Lower leg skin (tissue), 4 donors: ENCODE results near the gene ANKDD1B. TPM values are rescaled to one million over a fixed set of nuclear protein-coding genes. Genes with fewer than 3 reads are reported as not detected.
"Not testable (repeated sequence)": the region's sequence is repeated elsewhere in the genome, so short reads cannot be mapped to it uniquely, and the experiment has no call there.

Experiments used
- DNase-seq, 2 donors: peaks; one replicate each; pipeline ENCODE4 v3.0.0-alpha.2; 2019; ENCODE audit warnings: low spot score in 2 of 2
- H3K4me3 ChIP-seq: fragments of 200-600 bp; sonication (generic); 2 replicates; pipeline ENCODE4 v1.5.1; 2017; ENCODE audit warnings: mild to moderate bottlenecking, low read depth; ENCODE audit not compliant: poor library complexity, severe bottlenecking
- POLR2A ChIP-seq, 2 donors: fragments of 450-650 bp; IDR thresholded peaks; one replicate each; pipeline ENCODE4 v1.6.1; 2016 to 2017; ENCODE audit warnings: antibody characterized with exemption in 2 of 2, mild to moderate bottlenecking in 1 of 2, moderate library complexity in 1 of 2
- WGBS, 2 donors: methylation state at CpG; one replicate each; pipeline ENCODE4 v1.1.5; 2018; 5-methylcytosine and 5-hydroxymethylcytosine counted together
- intact Hi-C: fragments of 100-400 bp; cut with DNase I; formaldehyde crosslinking; loops from one replicate; pipeline ENCODE4 v1.15.0; 2023; ENCODE audit warnings: low total_unique reads
- total RNA-seq, 4 donors: library from RNA; depleted of rRNA; stranded (reverse); fragments of >200 nt; gene quantifications; one replicate each; pipeline ENCODE4 v1.1.0, GENCODE V29; 2016
- TF ChIP-seq, protein P1 (sequence below), 3 donors: fragments of 450-650 bp; IDR thresholded peaks; one replicate each; pipeline ENCODE4 v1.5.1; 2016; ENCODE audit warnings: antibody characterized with exemption in 3 of 3, mild to moderate bottlenecking in 3 of 3, moderate library complexity in 2 of 3

Gene ANKDD1B
- total RNA-seq, 4 donors from 2014 or later: 0.21 to 1.1 (median 0.45) TPM; not detected in 1

DNA sequence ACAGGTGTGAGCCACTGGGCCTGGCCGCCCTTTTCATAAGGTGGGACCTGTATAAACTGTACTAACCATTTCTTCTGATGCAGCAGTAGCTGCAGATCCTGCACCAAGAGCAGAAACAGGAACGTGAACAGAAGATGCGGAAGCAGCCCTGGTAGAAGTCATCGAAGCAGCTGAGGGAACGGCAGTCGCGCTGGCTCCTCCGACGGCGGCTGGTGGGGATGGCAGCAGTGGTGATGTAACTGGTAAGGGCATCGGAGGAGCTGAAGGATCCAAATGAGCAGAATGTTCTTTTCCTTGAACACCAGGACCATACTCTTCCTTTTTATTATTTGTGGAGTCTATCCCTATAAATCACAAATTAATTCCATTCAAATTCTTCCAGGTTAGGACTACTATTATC lies 73.9 kb downstream of the ANKDD1B start:
- H3K4me3 ChIP-seq: no peak overlapping the region
- WGBS, 2 donors: 95 to 97% methylated on average over 11 of the region's 11 CpGs
- intact Hi-C loops: no loop called here
- no peak for DNase-seq
- TF ChIP-seq, protein P1, sequence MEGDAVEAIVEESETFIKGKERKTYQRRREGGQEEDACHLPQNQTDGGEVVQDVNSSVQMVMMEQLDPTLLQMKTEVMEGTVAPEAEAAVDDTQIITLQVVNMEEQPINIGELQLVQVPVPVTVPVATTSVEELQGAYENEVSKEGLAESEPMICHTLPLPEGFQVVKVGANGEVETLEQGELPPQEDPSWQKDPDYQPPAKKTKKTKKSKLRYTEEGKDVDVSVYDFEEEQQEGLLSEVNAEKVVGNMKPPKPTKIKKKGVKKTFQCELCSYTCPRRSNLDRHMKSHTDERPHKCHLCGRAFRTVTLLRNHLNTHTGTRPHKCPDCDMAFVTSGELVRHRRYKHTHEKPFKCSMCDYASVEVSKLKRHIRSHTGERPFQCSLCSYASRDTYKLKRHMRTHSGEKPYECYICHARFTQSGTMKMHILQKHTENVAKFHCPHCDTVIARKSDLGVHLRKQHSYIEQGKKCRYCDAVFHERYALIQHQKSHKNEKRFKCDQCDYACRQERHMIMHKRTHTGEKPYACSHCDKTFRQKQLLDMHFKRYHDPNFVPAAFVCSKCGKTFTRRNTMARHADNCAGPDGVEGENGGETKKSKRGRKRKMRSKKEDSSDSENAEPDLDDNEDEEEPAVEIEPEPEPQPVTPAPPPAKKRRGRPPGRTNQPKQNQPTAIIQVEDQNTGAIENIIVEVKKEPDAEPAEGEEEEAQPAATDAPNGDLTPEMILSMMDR (IDR thresholded peaks at IDR 0.05): no peak
- TF ChIP-seq POLR2A (IDR thresholded peaks at IDR 0.05): no peak

DNA sequence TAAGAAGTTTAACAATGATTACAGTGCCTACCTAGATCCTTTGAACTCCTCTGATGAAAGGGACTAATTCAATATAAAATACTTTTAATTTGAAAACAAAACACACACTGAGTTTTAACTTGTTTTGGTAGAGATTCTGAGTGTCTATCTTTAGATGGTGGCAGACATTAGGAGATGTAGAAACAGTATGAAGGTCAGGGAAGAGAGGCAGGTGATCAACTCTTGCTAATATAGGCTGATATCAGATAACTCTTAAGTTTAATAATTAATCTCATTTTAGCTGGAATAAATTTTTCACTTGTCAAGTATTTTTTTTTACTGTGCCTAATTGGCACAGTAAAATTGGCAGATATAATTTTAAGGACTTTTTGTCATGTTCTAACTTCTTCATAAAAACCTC lies 75.2 kb downstream of the ANKDD1B start:
- no peak for DNase-seq
- intact Hi-C loops: no loop called here
- TF ChIP-seq, protein P1 (IDR thresholded peaks at IDR 0.05): no peak
- TF ChIP-seq POLR2A (IDR thresholded peaks at IDR 0.05): no peak
- no peak overlapping the region for H3K4me3 ChIP-seq

DNA sequence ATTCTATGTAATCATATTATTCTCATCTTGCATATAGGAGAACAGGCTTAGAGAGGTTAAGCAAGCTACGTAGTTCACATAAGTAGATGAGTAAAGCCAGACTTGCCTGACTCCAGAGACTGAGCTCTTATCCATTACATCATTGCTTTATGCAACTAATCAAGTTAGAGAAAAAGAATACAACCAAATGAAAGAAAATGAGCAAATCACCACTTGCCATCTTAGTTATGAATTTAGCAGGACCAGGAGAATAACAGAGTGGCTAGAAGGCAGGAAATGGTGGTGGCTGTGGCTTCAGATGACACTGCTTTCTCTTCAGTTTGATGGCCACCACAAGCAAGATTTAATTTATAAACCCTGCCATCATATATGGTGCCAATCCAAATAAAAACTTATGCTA lies 79.4 kb downstream of the ANKDD1B start:
- no peak for DNase-seq
- intact Hi-C loops: no loop called here
- H3K4me3 ChIP-seq: no peak overlapping the region
- no peak for TF ChIP-seq POLR2A (IDR thresholded peaks at IDR 0.05)
- TF ChIP-seq, protein P1 (IDR thresholded peaks at IDR 0.05): no peak
- 91 to 100% methylated on average over 1 of the region's 1 CpG for WGBS, 2 donors

DNA sequence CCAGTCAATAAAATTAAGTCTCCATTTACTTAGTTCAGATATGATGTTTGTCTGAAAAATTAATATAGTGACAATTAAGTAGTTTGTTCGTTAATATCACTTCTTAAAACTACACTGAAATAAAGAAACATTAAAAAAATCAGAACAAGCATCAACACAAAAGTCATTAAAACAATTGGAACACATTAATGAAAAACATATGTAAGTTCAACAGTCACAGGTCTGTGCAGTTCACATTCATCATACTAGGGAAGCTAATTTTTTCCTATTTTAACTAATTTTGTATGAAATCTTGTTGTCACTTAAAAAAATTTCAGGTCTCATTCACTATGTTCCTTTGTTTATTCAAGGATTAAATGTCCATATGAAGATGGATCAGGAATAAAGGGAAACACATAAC lies 83.5 kb downstream of the ANKDD1B start:
- 77 to 90% methylated on average over 1 of the region's 1 CpG for WGBS, 2 donors
- no peak overlapping the region for H3K4me3 ChIP-seq
- intact Hi-C loops: no loop called here
- DNase-seq: no peak
- no peak for TF ChIP-seq POLR2A (IDR thresholded peaks at IDR 0.05)
- TF ChIP-seq, protein P1 (IDR thresholded peaks at IDR 0.05): no peak

DNA sequence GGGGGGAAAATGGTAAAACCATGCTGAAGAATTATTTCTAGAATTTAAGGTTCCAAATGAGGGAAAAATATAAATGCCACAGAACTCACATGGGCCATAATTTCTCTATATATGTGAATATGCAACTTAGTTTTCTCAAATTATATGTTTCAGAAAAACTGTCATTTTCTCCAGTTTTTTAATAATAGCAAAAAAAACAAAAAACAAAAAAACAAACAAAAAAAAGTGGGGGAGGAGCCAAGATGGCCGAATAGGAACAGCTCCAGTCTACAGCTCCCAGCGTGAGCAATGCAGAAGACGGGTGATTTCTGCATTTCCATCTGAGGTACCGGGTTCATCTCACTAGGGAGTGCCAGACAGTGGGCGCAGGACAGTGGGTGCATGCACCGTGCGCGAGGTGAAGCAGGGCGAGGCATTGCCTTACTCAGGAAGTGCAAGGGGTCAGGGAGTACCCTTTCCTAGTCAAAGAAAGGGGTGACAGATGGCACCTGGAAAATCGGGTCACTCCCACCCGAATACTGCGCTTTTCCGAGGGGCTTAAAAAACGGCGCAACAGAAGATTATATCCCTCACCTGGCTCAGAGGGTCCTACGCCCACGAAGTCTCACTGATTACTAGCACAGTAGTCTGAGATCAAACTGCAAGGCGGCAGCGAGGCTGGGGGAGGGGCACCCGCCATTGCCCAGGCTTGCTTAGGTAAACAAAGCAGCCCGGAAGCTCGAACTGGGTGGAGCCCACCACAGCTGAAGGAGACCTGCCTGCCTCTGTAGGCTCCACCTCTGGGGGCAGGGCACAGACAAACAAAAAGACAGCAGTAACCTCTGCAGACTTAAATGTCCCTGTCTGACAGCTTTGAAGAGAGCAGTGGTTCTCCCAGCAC lies 84.5 kb downstream of the ANKDD1B start:
- 91 to 92% methylated on average over 22 of the region's 22 CpGs for WGBS, 2 donors
- intact Hi-C loops, H3K4me3 ChIP-seq, DNase-seq: not testable (repeated sequence)

DNA sequence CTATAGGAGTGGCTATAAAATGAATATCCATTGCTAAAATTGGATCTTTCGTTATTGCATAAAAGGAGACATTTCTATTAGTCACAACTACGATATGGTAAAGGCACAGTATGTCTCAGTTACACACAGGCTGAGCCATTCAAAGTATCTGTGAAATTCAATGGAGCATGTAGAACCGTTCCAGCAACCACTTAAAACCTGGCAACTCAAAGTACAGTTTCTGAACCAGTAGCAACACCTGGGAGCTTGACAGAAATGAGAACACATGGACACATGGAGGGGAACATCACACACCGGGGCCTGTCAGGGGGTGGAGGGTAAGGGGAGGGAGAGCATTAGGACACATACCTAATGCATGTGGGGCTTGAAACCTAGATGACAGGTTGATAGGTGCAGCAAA lies 90.6 kb downstream of the ANKDD1B start:
- TF ChIP-seq, protein P1 (IDR thresholded peaks at IDR 0.05): no peak
- no peak for TF ChIP-seq POLR2A (IDR thresholded peaks at IDR 0.05)

More for the DNA sequence above, 90.6 kb downstream of the ANKDD1B start:
- WGBS, 2 donors: 93 to 97% methylated on average over 4 of the region's 4 CpGs
- DNase-seq: no peak
- H3K4me3 ChIP-seq: no peak overlapping the region
- intact Hi-C loops: no loop called here
